ENCODE measurements around the gene IFITM2.

Gene IFITM2

Small RNAs within 50 kb of the gene (small RNA-seq; reads per million reads assigned to genes)
- gene AC136475.6 = 0 reads per million in 2 experiments

Data from SK-N-DZ (cell line).